K562 (cell line): Measurements from ENCODE around the gene PLD6. TPM values are rescaled to one million over a fixed set of nuclear protein-coding genes. Genes with fewer than 3 reads are reported as not detected.

Experiments
- CHCHD3 ChIP-seq: fragments of 250-450 bp; sonication (Bioruptor Pico); IDR thresholded peaks from 2 replicates; pipeline ENCODE4 v2.1.2; 2022; ENCODE audit warnings: mild to moderate bottlenecking
- FOXM1 ChIP-seq, 2 experiments: fragments of 450-650 bp in 1 of 2; sonication (generic) in 1 of 2; formaldehyde crosslinking in 1 of 2; IDR thresholded peaks; 2 replicates each; pipeline versions ENCODE4 v1.6.1 to v1.9.0; 2017 to 2022; ENCODE audit warnings: low read depth in 2 of 2, mild to moderate bottlenecking in 2 of 2, missing genetic modification reagents in 1 of 2, moderate library complexity in 1 of 2
- HIVEP1 ChIP-seq: fragments of 250-450 bp; sonication (Bioruptor Pico); IDR thresholded peaks from 2 replicates; pipeline ENCODE4 v1.4.0; 2020; ENCODE audit warnings: mild to moderate bottlenecking
- MTF1 ChIP-seq: fragments of 250-450 bp; sonication (Bioruptor Pico); IDR thresholded peaks from 2 replicates; pipeline ENCODE4 v1.9.0; 2021; ENCODE audit warnings: moderate library complexity, mild to moderate bottlenecking, inconsistent platforms, borderline replicate concordance
- NELFE ChIP-seq: IDR thresholded peaks from 2 replicates; pipeline ENCODE4 v1.6.1; 2011; ENCODE audit warnings: mild to moderate bottlenecking; ENCODE audit not compliant: insufficient read depth, insufficient read length
- NRF1 ChIP-seq, 2 experiments: fragments of 450-650 bp; IDR thresholded peaks in 1 of 2; conservative IDR thresholded peaks in 1 of 2; 2 replicates each; pipeline ENCODE4 v1.6.1; 2014; ENCODE audit warnings: mild to moderate bottlenecking in 2 of 2
- PHTF2 ChIP-seq: fragments of 250-450 bp; sonication (Bioruptor Pico); IDR thresholded peaks from 2 replicates; pipeline ENCODE4 v1.5.0; 2021; ENCODE audit warnings: mild to moderate bottlenecking
- RAD51 ChIP-seq: fragments of 450-650 bp; IDR thresholded peaks from 2 replicates; pipeline ENCODE4 v1.7.1; 2016; ENCODE audit warnings: low read depth, mild to moderate bottlenecking, borderline replicate concordance
- REST ChIP-seq, 2 experiments: fragments of 450-650 bp; formaldehyde crosslinking in 1 of 2; IDR thresholded peaks; 2 replicates each; pipeline versions ENCODE4 v1.4.0 to v1.6.1; 2014 to 2020; ENCODE audit warnings: mild to moderate bottlenecking in 2 of 2, borderline replicate concordance in 1 of 2, low read depth in 1 of 2
- SAP30 ChIP-seq: fragments of 200-600 bp; sonication (generic); IDR thresholded peaks from 2 replicates; pipeline ENCODE4 v1.6.1; 2012; ENCODE audit warnings: borderline replicate concordance, low read depth, mild to moderate bottlenecking, moderate library complexity, low read length, control low read depth, inconsistent platforms; ENCODE audit not compliant: insufficient read depth, poor library complexity, severe bottlenecking
- SREBF2 ChIP-seq: sonication (generic); formaldehyde crosslinking; IDR thresholded peaks from 2 replicates; pipeline ENCODE4 v1.4.0; 2020; ENCODE audit warnings: mild to moderate bottlenecking, missing genetic modification reagents
- SRSF9 ChIP-seq: fragments of 200-400 bp; formaldehyde crosslinking; IDR thresholded peaks from 2 replicates; pipeline ENCODE4 v1.6.1; 2017; ENCODE audit warnings: low read depth, low read length, borderline replicate concordance
- STAG1 ChIP-seq: sonication (generic); formaldehyde crosslinking; IDR thresholded peaks from 2 replicates; pipeline ENCODE4 v1.5.0; 2020; ENCODE audit warnings: missing genetic modification reagents, borderline replicate concordance
- TOE1 ChIP-seq, 2 experiments: fragments of 450-650 bp in 1 of 2; sonication (generic) in 1 of 2; formaldehyde crosslinking in 1 of 2; IDR thresholded peaks; 2 replicates each; pipeline versions ENCODE4 v1.7.1 to v1.8.0; 2016 to 2022; ENCODE audit warnings: borderline replicate concordance in 2 of 2, mild to moderate bottlenecking in 2 of 2, antibody characterized with exemption in 1 of 2, inconsistent platforms in 1 of 2, low read depth in 1 of 2, missing genetic modification reagents in 1 of 2, moderate library complexity in 1 of 2
- WHSC1 ChIP-seq: IDR thresholded peaks from one replicate; pipeline ENCODE4 v1.6.1; 2012; ENCODE audit warnings: low read length, control low read depth, inconsistent platforms
- ZBTB2 ChIP-seq: fragments of 450-650 bp; IDR thresholded peaks from 2 replicates; pipeline ENCODE4 v1.6.1; 2016; ENCODE audit warnings: antibody characterized with exemption
- ZKSCAN3 ChIP-seq: fragments of 250-450 bp; sonication (Bioruptor Pico); IDR thresholded peaks from 2 replicates; pipeline ENCODE4 v1.4.0; 2020
- ZNF41 ChIP-seq: fragments of 250-450 bp; sonication (Bioruptor Pico); conservative IDR thresholded peaks from 2 replicates; pipeline ENCODE4 v1.4.0; 2020; ENCODE audit warnings: mild to moderate bottlenecking
- polyA plus RNA-seq, 8 experiments: library from polyadenylated mRNA; depleted of rRNA in 4 of 8; stranded (reverse) in 5 of 8; unstranded in 3 of 8; fragments of >200 nt; fragmentation: Nextera tagmentation in 2 of 8; fragmentation: Illumina TruSeq in 1 of 8; extraction: Ambion mirVana in 2 of 8; extraction: Trizol in 1 of 8; gene quantifications; 2 replicates each; pipeline versions ENCODE4 v1.2.1 to v1.2.3, GENCODE V29; 2011 to 2014; ENCODE audit warnings: inconsistent platforms in 1 of 8, missing spikeins in 1 of 8
- total RNA-seq, 7 experiments: library from RNA; depleted of rRNA in 6 of 7; stranded (reverse); fragments of >200 nt in 6 of 7; fragmentation: Illumina TruSeq in 2 of 7; extraction: Trizol in 2 of 7; gene quantifications; 2 replicates each; pipeline versions ENCODE4 v1.2.1 to v1.2.3, GENCODE V29; 2011 to 2021; ENCODE audit warnings: low replicate concordance in 1 of 7

PLD6 gene
- total and polyA plus RNA-seq, 9 of the 15 experiments (the other 6 are each of a cell fraction or from before 2014, with no cell fraction given): 3.6 to 15.6 (median 10.0) TPM

- TF ChIP-seq ZKSCAN3 (CRISPR knock-in tag) (no peak), CHCHD3 (CRISPR knock-in tag) (no peak), NRF1 (conservative IDR thresholded peaks at IDR 0.05 in 1 of 2, IDR thresholded peaks at IDR 0.05 in 1 of 2) (no peak), MTF1 (CRISPR knock-in tag) (no peak), NELFE (no peak), SAP30 (peak; percentile 91), SREBF2 (no peak), HIVEP1 (CRISPR knock-in tag) (no peak), PHTF2 (no peak), REST (IDR thresholded peaks at IDR 0.05; ENCODE audit: borderline replicate concordance) (no peak), REST (CRISPR knock-in tag; IDR thresholded peaks at IDR 0.05; ENCODE audit: low read depth) (no peak), SRSF9 (no peak), FOXM1 (IDR thresholded peaks at IDR 0.05; ENCODE audit: low read depth) (no peak), FOXM1 (CRISPR knock-in tag; IDR thresholded peaks at IDR 0.05; ENCODE audit: low read depth) (no peak), RAD51 (no peak), ZBTB2 (no peak), WHSC1 (no peak), TOE1 (IDR thresholded peaks at IDR 0.05; ENCODE audit: borderline replicate concordance) (no peak), TOE1 (CRISPR knock-in tag; IDR thresholded peaks at IDR 0.05; ENCODE audit: borderline replicate concordance, low read depth) (no peak), ZNF41 (CRISPR knock-in tag) (no peak), STAG1 (CRISPR knock-in tag) (no peak)
These were observed 30.3 kb upstream of the PLD6 start (continued) for GRCh38 chr17:17236295-17237025.
